Skeletal muscle tissue (tissue), 4 donors: Measurements from ENCODE around the gene CNKSR3. TPM values are rescaled to one million over a fixed set of nuclear protein-coding genes. Genes with fewer than 3 reads are reported as not detected.

Source experiments
- H3K27ac ChIP-seq: one replicate; pipeline ENCODE4 v1.7.0; 2013; ENCODE audit warnings: mild to moderate bottlenecking, low read depth, low read length, inconsistent platforms
- H3K27me3 ChIP-seq, 3 donors: one replicate each; pipeline ENCODE4 v1.7.0; 2013; ENCODE audit warnings: low read length in 3 of 3; ENCODE audit not compliant: control insufficient read depth in 3 of 3, insufficient read depth in 3 of 3
- H3K36me3 ChIP-seq, 3 donors: one replicate each; pipeline ENCODE4 v1.7.0; 2013; ENCODE audit warnings: low read length in 3 of 3; ENCODE audit not compliant: control insufficient read depth in 3 of 3, insufficient read depth in 3 of 3
- H3K4me1 ChIP-seq, 3 donors: one replicate each; pipeline ENCODE4 v1.7.0; 2013; ENCODE audit warnings: low read length in 3 of 3, mild to moderate bottlenecking in 3 of 3; ENCODE audit not compliant: control insufficient read depth in 3 of 3, insufficient read depth in 3 of 3
- H3K4me3 ChIP-seq, 3 donors: one replicate each; pipeline ENCODE4 v1.7.0; 2013; ENCODE audit warnings: low read length in 3 of 3
- H3K9ac ChIP-seq, 3 donors: one replicate each; pipeline ENCODE4 v1.7.0; 2013; ENCODE audit warnings: low read length in 3 of 3, mild to moderate bottlenecking in 3 of 3, moderate library complexity in 2 of 3, low read depth in 1 of 3
- H3K9me3 ChIP-seq, 3 donors: one replicate each; pipeline ENCODE4 v1.7.0; 2013; ENCODE audit warnings: low read length in 3 of 3; ENCODE audit not compliant: control insufficient read depth in 3 of 3
- total RNA-seq: library from RNA; depleted of rRNA; stranded (reverse); fragments of >200 nt; gene quantifications from one replicate; pipeline ENCODE4 v1.2.3, GENCODE V29; 2014
- donor health status: Osteomylitis.

CNKSR3 gene
- total RNA-seq, 1 donor from 2014 or later, result 3.7 TPM

- Histone ChIP-seq H3K36me3 (no peaks in the 10 kb centered on the region), H3K27me3 (no peaks in the 10 kb centered on the region), H3K9ac (no peak overlapping the region), H3K4me3 (no peak overlapping the region), H3K9me3 (peaks cover 0 to 2% (median 0%) of the 10 kb centered on the region in 3 donors), H3K4me1 (peaks cover 0 to 2% (median 0%) of the 10 kb centered on the region in 3 donors), H3K27ac (no peak overlapping the region)
Observed at GRCh38 chr6:154471609-154472362, 38.7 kb downstream of the CNKSR3 start.

GRCh38 chr6:154469306-154469935 is 41.1 kb downstream of the CNKSR3 start:
- H3K4me1 ChIP-seq, result peaks cover 0 to 2% (median 0%) of the 10 kb centered on the region in 3 donors
- no peaks in the 10 kb centered on the region for H3K36me3 ChIP-seq
- no peaks in the 10 kb centered on the region for H3K27me3 ChIP-seq
- H3K9ac ChIP-seq, result no peak overlapping the region
- no peak overlapping the region for H3K4me3 ChIP-seq
- no peak overlapping the region for H3K27ac ChIP-seq
- H3K9me3 ChIP-seq, result peaks cover 0 to 2% (median 0%) of the 10 kb centered on the region in 3 donors

DNA sequence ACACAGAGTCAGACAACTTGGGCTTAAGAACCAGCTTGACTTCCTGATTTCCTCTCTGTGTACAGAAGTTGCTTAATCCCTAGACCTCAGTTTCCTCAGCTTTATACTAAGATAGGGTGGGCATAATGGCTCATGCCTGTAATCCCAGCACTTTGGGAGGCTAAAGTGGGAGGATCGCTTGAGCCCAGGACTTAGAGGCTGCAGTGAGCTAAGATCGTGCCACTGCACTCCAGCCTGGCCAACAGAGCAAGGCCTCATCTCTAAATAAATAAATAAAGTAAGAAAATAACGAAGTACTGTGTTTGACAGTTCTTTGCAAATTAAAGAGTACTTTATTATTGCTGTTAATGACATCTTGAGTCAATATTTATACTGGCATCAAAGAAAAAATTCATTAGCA is 41.7 kb downstream of the CNKSR3 start:
- H3K4me1 ChIP-seq, result peaks cover 0 to 2% (median 0%) of the 10 kb centered on the region in 3 donors
- H3K4me3 ChIP-seq, result no peak overlapping the region
- H3K9ac ChIP-seq, result no peak overlapping the region

DNA sequence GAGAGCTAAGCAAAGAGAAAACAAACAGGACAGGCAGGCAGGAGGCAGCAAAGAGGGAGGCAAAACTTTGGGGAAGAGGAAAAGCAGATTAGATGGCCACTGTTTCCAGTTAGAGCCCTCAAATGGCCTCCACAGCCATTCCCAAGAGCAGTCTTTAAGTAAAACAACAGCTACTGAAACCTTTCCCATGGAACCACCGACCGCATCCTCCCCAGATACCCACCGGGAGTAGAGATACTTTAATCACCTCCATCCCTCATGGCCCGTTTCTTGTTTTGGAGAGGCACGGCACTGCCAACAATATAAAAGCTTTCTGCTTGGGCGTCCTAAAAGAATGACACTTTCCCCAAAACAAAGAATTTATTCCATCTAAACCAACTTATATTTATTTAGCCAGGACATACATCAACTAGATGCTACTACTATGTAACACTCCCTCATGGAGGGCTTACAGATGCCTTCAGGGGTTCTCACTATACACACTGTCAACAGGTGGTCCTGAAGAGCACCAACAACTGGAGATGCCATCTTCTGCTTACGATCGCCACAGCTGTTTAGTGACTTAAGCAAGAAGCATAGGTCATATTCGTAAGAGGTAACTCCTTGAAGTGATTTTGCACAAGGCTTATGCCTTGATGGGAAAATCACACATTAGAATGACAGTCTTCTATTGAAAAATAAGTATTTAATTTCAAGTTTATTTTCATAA is 43.4 kb downstream of the CNKSR3 start:
- Histone ChIP-seq H3K9ac (no peak overlapping the region), H3K9me3 (peaks cover 0 to 2% (median 0%) of the 10 kb centered on the region in 3 donors), H3K36me3 (no peaks in the 10 kb centered on the region), H3K27ac (no peak overlapping the region), H3K4me1 (peaks cover 0 to 2% (median 0%) of the 10 kb centered on the region in 3 donors), H3K27me3 (no peaks in the 10 kb centered on the region), H3K4me3 (no peak overlapping the region)

More for the DNA sequence above, 41.7 kb downstream of the CNKSR3 start:
- no peak overlapping the region for H3K27ac ChIP-seq
- H3K27me3 ChIP-seq, result no peaks in the 10 kb centered on the region
- H3K36me3 ChIP-seq, result no peaks in the 10 kb centered on the region
- peaks cover 0 to 2% (median 0%) of the 10 kb centered on the region in 3 donors for H3K9me3 ChIP-seq

- Histone ChIP-seq H3K27ac (no peak overlapping the region), H3K9ac (no peak overlapping the region), H3K9me3 (peaks cover 0 to 2% (median 0%) of the 10 kb centered on the region in 3 donors), H3K27me3 (no peaks in the 10 kb centered on the region), H3K4me3 (no peak overlapping the region), H3K4me1 (no peaks in the 10 kb centered on the region), H3K36me3 (no peaks in the 10 kb centered on the region)
Observed at GRCh38 chr6:154466139-154466538, 44.3 kb downstream of the CNKSR3 start.

DNA sequence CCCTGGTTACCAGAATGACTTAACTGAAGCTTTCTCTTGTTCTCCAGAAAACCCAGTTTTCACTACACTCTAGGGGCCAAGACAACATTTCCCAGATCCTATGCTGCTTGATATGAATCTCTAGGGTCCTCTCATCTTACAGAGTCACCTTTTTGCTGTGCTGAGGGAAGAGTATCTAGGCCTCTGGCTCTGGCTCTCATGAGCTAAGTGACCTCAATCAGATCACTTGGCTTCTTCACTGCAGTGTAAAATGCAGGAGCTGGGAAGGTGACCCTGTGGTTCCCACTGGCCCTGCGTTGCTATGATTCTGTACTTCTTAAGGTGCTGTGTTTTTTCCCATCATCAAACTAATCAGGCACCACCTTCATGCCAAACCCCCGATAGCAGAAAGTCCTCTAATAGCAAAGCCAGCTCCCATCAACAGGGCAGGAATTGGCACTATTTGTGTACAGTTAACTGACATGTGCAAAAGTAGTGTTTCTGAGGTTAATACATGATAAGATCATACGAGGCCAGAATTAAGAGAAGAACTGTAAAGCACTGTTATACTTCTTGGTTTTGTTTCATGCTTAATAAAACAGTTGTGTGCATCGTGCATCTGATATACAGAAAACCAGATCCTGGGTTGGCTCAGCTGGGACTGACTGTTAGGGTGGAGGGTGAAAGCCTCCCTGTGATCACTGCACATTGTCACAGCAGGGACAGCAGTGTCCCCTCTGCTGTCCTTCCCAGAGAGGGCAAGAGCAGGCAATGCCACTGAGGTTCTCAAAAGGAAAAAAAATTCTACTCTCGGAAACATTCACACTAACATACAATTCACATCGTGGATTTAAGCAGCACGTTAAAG is 46.7 kb downstream of the CNKSR3 start:
- no peaks in the 10 kb centered on the region for H3K36me3 ChIP-seq
- H3K9ac ChIP-seq, result no peak overlapping the region
- H3K4me3 ChIP-seq, result no peak overlapping the region
- no peak overlapping the region for H3K27ac ChIP-seq
- no peaks in the 10 kb centered on the region for H3K9me3 ChIP-seq
- no peaks in the 10 kb centered on the region for H3K4me1 ChIP-seq
- no peaks in the 10 kb centered on the region for H3K27me3 ChIP-seq

GRCh38 chr6:154462425-154462824 is 48.1 kb downstream of the CNKSR3 start:
- H3K4me1 ChIP-seq, result no peaks in the 10 kb centered on the region
- H3K9me3 ChIP-seq, result no peaks in the 10 kb centered on the region
- H3K36me3 ChIP-seq, result no peaks in the 10 kb centered on the region
- no peak overlapping the region for H3K27ac ChIP-seq
- H3K4me3 ChIP-seq, result no peak overlapping the region
- no peaks in the 10 kb centered on the region for H3K27me3 ChIP-seq
- no peak overlapping the region for H3K9ac ChIP-seq

DNA sequence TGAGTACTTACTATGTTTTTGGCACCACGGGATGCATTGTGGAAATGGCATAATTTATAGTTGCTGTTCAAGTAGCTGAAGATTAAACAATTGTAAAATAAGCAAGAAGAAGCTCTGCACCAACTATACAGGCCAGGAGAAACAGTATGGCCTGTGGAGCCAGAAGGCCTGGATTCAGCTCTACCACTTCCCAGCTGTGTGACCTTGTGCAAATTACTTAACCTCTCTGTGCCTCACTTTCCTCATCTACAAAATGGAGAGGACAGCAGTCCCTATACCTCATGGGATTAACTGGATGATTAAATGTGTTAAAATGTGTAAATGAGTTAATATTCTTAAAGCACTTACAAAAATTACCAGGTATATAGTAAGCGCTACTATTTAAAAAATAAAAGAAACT is 49.1 kb downstream of the CNKSR3 start:
- H3K4me1 ChIP-seq, result no peaks in the 10 kb centered on the region
- no peak overlapping the region for H3K9ac ChIP-seq
- H3K36me3 ChIP-seq, result no peaks in the 10 kb centered on the region
- no peaks in the 10 kb centered on the region for H3K9me3 ChIP-seq
- H3K4me3 ChIP-seq, result no peak overlapping the region
- no peaks in the 10 kb centered on the region for H3K27me3 ChIP-seq
- no peak overlapping the region for H3K27ac ChIP-seq

- H3K4me1 ChIP-seq, result no peaks in the 10 kb centered on the region
- no peaks in the 10 kb centered on the region for H3K36me3 ChIP-seq
- no peak overlapping the region for H3K4me3 ChIP-seq
- H3K9me3 ChIP-seq, result no peaks in the 10 kb centered on the region
- H3K27ac ChIP-seq, result no peak overlapping the region
- H3K27me3 ChIP-seq, result no peaks in the 10 kb centered on the region
- H3K9ac ChIP-seq, result no peak overlapping the region
Observed at GRCh38 chr6:154460306-154461071, 50.0 kb downstream of the CNKSR3 start.
